DMS153 (cell line): Measurements from ENCODE around the gene STRA6.

Source experiments
- DNase-seq: peaks from one replicate; lab custom pipeline; 2025; lab: John Stamatoyannopoulos, UW

STRA6 gene

DNA sequence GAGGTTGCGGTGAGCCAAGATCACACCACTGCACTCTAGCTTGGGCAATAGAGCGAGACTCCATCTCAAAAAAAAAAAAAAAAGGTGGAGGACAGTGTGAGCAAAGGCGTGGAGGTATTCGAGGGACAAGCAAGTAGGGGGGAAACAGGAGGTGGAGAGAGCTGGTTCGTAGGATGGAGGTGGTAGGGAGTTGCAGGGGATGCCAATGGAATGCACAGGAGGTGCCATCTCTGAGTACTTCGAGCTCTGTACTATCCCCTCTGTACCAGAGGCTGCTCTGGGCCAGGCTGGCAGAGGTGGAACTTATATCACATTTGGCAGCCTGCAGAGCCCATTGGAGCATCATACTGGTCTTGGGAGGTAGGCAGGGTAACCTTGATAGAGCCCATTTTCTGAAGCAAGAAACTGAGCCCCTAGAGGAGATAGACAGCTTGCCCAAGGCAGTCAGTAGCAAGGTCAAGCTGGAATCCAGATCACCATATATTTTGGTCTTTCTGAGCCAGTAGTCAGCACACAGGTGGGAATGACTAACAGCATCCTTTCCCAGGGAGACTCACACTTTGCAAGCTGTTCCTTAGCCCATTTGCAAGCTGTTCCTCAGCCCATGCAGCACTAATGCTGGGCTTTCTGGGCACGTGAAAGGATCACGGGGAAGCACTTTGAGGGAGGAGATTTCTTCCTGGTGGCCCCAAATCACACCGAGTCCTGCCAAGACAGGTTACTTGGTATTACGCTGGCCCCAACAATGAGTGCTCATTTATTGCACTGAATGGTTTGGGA lies 24.4 kb upstream of the STRA6 start:
- DNase-seq = no peak

DNA sequence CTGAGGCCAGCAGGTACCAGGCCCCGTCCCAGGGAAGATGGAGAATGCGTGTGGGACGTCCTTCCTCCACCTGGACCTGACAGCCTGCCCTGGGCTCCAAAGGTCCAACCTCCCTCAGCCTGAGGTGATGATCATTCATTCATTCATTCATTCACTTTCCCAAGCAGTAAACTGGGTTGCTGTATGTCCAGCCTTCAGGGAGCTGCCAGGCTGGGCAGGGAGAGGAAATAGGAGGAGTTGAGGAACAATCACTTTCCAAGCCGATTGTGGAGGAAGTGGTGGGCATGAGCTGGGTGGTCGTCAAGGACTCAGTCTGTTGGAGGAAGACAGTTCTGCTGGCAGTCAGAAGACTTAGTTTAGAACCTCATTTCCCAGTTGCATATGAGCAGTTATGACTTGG lies 23.3 kb upstream of the STRA6 start:
- no peak for DNase-seq

DNA sequence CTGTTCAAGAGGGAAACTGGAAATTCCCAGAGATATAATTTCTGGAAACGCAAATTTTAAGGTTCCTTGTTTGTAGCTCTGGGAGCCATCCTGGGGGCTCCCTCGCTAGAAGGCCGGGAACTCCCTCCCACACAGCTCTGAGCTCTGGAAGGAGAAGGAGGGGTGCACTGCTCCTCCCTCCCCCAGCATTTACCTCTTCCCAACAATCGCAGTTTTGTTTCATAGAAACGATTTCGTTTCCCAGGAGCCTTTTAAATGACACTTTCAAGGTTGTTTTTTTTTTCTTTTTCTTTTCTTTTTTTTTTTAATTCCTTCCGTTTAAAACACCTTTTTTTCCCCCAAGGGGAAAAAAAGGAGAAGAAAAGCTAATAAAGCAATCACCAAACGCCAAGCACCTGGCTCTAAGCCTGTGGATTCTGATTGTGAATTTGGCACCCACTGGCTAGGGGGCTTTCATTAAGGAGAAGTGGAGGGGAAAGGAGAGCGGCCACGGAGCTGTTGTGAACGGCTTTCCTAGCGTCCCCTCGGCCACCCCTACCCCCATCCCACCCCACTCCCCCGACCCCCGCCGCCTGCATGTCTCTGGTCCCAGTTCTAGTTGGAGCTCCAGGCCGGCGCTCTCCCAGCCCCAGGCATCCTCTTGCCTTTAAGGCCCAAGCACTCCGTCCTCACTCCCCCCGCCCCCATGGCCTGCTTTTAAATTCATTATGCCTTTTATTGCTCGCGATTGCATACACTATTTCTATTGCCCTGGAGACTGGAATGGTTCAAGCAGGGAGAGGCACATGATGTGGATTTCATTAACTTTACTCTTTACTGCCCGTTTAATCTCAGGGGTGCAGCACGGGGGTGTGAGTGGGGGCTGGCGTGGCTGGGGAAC lies 19.9 kb upstream of the STRA6 start:
- DNase-seq = no peak

- no peak for DNase-seq
These were observed 19.0 kb upstream of the STRA6 start for GRCh38 chr15:74221399-74222239.

- no peak for DNase-seq
These were observed 18.1 kb upstream of the STRA6 start for GRCh38 chr15:74220475-74221248.

DNA sequence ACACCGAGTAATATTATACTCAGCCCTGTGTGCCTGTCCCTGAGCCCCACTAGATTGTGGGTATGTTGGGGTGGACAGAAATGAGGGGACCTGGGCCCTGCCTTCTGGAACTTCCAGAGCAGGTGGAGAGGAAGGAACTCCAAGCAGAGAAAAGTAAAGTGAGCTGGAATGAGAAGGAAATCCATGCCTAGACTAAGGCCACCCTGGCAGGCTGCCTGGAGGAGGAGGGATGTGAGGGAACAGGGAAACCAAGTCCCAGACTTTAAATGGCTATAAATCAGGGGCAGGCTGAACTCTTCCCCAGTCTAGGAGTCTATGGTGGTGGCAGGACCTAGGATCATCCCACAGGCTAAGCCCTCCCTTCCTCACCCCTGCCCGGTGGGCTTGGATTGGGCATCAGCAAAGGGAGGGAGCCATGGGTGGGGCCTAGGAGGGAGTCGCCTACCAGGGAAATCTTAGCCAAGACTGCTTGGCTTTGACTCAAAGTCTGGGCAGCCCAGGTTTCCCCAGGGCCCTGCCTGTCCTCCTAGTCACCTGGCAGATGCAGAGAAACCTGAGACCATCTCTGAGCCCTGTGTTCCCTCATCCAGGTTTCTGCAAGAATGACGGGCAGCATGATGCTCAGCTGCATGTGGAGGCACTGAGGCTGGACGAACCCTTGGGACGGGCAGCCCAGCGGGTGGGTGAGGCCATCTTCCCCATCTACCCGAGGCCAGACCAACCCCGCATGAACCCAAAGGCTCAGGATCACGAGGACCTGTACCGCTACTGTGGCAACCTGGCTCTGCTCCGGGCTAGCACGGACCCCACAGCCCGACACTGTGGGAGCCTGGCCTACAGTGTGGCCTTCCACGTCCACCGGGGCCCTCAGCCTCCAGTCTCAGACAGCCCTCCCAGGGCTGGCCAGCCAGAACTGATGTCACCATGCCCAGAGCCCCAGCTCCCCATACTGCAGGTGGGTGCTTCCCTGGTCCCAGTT lies 15.6 kb upstream of the STRA6 start:
- DNase-seq = no peak

- no peak for DNase-seq
These were observed 14.4 kb upstream of the STRA6 start for GRCh38 chr15:74216949-74217348.

DNA sequence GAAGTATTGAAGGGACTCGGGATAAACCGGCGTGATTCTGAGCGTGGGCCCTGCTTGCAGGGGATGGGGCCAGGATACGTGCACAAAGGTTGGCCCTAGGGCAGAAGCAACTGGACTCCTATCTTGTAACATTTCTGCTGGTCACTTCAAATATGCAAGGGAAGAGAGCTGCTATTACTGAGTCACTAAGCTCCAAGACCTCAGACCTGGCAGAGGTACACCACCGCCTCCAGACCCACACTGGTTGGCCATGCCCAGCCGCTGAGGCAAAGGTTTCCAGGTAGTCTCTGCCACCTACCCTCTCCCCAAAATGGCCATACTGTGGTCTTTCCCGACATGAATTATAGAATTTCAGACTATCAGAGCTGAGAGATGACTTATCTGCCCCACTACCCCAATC lies 13.4 kb upstream of the STRA6 start:
- DNase-seq = no peak

- DNase-seq = no peak
These were observed 11.9 kb upstream of the STRA6 start for GRCh38 chr15:74214324-74215021.

- no peak for DNase-seq
These were observed 11.3 kb upstream of the STRA6 start for GRCh38 chr15:74213858-74214284.

DNA sequence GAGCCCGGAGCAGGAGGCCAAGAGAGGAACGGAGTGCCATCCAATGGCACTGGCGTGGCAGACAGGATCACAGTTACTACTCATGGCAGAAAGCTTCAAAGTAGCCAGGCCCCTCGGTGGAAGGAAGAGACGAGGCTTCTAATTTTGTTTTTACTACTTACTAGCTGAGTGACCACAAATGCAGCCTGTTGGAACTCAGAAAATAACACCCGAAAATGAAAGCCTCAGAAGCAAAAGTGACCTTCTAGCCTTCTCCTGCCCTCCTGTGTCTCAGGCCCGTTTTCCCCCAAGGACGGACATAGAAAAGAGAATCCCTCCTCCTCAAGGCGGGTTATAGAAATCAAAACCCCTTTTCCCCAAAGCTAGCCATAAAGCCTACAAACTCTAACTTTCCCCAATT lies 9.9 kb upstream of the STRA6 start:
- DNase-seq = no peak

- DNase-seq = no peak
These were observed 9.1 kb upstream of the STRA6 start for GRCh38 chr15:74211656-74212055.

DNA sequence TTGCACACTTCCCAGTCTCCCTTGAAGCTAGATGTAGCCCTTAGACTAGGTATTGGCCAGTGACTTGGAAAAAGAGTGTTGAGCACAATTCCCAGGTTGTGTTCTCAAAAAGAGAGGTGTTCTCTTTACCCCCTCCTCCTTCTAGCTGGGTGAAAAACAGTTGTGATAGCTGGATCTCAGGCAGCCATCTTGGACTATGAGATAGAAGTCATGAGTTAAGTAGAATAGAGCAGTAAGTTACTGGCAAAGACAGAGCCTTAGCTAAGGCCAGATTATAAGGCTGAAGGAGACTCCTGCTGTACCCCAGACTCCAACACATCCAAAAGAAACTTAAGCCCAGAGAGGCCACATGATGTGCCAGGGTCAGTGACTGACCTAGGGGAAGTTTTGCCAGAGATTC lies 8.1 kb upstream of the STRA6 start:
- no peak for DNase-seq

DNA sequence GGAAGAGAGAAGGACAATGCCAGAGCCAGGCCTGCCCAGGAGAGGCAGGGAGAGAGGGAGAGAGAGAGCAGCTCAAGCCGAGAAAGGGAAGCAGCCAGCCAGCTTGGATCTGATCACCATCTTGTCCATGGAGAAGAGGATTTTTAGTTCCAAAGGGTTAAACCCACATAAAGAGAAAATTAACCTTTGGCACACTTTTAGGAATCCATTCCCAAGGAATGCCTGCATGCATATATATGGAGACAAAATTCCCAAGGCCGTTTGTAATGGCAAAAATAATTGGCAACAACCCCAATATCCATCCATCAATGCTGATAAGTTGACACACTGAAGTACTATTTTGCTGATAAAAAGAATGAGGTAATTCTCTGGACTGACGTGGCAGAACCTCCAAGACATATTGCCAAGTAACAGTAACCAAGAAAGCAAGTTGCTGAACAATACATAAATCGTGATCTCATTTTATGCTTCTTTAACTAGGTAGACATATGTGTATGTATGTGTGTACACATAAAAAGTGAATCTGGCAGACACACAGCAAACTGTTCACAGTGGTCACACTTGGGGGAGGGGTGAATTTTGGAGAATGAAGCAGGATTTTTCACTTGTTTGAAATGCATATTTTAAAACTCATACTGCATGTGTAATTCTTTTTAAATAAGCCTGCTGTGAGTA lies 7.5 kb upstream of the STRA6 start:
- no peak for DNase-seq

DNA sequence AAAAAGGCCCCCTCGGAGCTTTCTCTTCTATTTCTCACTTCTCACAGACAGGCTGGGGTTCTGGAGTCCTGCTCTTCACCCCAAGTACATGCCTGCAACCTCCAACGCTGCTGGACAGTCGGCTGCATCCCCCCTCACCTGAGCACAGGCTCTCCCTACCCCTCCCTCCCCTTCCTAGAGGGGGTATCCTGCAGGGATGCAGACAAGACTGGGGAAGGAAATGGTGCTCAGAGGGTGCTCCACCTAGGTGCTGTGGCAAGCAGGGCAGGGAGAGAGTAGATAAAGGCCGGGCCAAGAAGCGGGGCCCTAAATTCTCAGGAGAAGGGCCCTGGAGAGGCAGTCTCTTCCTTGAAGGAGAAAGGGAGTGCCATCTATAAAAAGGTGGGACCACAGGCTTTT lies 7.0 kb upstream of the STRA6 start:
- DNase-seq = no peak

- DNase-seq = no peak
These were observed 6.4 kb upstream of the STRA6 start for GRCh38 chr15:74208901-74209559.

GRCh38 chr15:74208496-74208895 lies 5.9 kb upstream of the STRA6 start:
- no peak for DNase-seq

DNA sequence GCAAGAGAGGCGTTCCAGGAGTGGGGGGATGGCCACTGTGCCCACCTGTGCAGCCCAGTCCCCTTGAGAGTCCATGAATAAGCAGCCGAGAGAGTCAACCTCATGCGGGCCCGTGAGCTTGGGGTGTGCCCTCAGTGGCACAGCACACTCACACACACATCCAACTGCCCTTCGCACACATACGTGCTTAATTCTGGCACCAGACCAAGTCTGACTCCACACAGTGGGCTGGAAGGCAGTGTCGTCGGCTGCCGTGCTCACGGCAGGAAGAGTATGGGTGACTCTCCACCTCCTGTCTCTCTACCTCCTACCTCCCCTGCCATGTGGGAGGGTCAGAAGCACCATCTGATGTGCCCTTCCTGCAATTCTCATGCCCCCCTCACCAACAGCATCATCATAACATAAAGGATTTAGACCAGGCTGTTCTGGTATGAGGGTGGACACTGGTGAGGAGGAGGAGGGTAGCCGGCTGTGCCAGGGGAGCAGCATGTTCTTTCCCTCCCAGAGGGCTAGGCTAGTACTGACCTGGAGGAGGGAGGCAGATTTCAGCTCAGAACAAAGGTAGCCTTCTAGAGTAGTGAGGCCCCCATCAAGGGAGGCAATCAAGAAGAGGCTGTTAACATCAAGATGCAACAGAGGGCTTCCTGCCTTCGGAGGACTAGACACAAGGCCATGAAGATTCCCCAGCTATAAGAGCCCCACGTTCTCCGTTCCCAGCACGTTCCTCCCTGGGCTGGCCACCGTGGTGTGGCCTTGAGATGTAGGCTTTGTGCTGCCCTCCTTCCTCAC lies 5.3 kb upstream of the STRA6 start:
- no peak for DNase-seq
